ENCODE measurements around the gene ATP6V0A1. TPM values are rescaled to one million over a fixed set of nuclear protein-coding genes. Genes with fewer than 3 reads are reported as not detected.
"Not testable (repeated sequence)": the region's sequence is repeated elsewhere in the genome, so short reads cannot be mapped to it uniquely, and the experiment has no call there.

Gene ATP6V0A1
- total RNA-seq, 1 donor from 2014 or later = 90.5 TPM

GRCh38 chr17:42475835-42476234 lies 17.2 kb downstream of the ATP6V0A1 start:
- Mint-ChIP-seq H3K36me3 (ENCODE audit: insufficient read depth) (peaks cover 45% of the 10 kb centered on the region), H3K27me3 (no peaks in the 10 kb centered on the region), H3K27ac (no peak overlapping the region), H3K4me3 (ENCODE audit: low read depth) (no peak overlapping the region), H3K4me1 (ENCODE audit: low read depth) (peaks cover 9% of the 10 kb centered on the region), H3K9me3 (ENCODE audit: low read depth) (no peaks in the 10 kb centered on the region)
- DNase-seq (ENCODE audit: low spot score, unreplicated experiment) = no peak
- TF ChIP-seq, protein P1, sequence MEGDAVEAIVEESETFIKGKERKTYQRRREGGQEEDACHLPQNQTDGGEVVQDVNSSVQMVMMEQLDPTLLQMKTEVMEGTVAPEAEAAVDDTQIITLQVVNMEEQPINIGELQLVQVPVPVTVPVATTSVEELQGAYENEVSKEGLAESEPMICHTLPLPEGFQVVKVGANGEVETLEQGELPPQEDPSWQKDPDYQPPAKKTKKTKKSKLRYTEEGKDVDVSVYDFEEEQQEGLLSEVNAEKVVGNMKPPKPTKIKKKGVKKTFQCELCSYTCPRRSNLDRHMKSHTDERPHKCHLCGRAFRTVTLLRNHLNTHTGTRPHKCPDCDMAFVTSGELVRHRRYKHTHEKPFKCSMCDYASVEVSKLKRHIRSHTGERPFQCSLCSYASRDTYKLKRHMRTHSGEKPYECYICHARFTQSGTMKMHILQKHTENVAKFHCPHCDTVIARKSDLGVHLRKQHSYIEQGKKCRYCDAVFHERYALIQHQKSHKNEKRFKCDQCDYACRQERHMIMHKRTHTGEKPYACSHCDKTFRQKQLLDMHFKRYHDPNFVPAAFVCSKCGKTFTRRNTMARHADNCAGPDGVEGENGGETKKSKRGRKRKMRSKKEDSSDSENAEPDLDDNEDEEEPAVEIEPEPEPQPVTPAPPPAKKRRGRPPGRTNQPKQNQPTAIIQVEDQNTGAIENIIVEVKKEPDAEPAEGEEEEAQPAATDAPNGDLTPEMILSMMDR (IDR thresholded peaks at IDR 0.05; ENCODE audit: unreplicated experiment) = no peak

DNA sequence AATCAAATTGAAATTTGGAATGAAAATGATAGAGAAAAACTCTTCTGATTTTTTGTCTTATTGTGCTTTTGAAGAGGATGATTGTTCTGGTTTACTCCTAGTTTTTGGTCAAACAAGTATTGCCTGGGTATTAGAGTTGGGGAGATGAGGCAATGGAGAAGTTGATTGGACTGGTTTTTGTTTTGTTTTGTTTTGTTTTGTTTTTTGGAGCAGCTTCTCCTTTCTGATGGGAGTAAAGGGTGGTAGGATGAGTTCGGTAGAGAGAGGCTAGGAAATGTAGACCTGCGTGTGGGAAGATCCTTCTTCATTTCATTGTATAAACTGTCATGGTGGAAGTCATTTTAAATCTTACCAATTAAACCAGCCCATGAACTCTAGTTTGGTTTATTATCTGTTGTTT lies 17.7 kb downstream of the ATP6V0A1 start:
- Mint-ChIP-seq H3K36me3 (ENCODE audit: insufficient read depth) (peaks cover 45% of the 10 kb centered on the region), H3K4me3 (ENCODE audit: low read depth) (no peak overlapping the region), H3K9me3 (ENCODE audit: low read depth) (no peaks in the 10 kb centered on the region), H3K4me1 (ENCODE audit: low read depth) (peaks cover 9% of the 10 kb centered on the region), H3K27ac (no peak overlapping the region), H3K27me3 (no peaks in the 10 kb centered on the region)
- TF ChIP-seq, protein P1 (IDR thresholded peaks at IDR 0.05; ENCODE audit: unreplicated experiment) = no peak
- no peak for DNase-seq (ENCODE audit: low spot score, unreplicated experiment)

DNA sequence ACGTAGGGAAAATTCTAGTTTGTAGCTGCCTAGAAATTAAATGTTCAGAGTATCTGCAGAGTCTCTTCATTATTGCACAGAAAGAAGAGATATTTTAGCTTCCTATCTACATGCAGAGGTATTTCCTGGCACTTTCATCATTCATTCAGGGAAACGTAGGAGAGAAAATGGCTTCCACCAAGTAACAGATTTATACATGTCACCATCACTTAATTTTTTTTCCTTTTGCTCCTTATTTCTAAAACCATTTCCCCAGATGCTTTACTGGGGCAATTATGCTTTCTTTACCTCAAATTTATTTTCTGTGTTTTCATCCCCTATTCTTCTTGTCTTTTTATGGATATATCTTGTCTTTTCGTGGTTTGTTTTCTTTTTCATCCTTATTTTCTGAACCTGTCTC lies 18.5 kb downstream of the ATP6V0A1 start:
- H3K9me3 Mint-ChIP-seq (ENCODE audit: low read depth) = no peaks in the 10 kb centered on the region
- no peaks in the 10 kb centered on the region for H3K27me3 Mint-ChIP-seq
- TF ChIP-seq, protein P1 (IDR thresholded peaks at IDR 0.05; ENCODE audit: unreplicated experiment) = no peak
- H3K27ac Mint-ChIP-seq = no peak overlapping the region
- no peak for DNase-seq (ENCODE audit: low spot score, unreplicated experiment)
- peaks cover 9% of the 10 kb centered on the region for H3K4me1 Mint-ChIP-seq (ENCODE audit: low read depth)
- peaks cover 46% of the 10 kb centered on the region for H3K36me3 Mint-ChIP-seq (ENCODE audit: insufficient read depth)
- no peak overlapping the region for H3K4me3 Mint-ChIP-seq (ENCODE audit: low read depth)

- not testable (repeated sequence) for DNase-seq (ENCODE audit: low spot score, unreplicated experiment); H3K9me3 Mint-ChIP-seq (ENCODE audit: low read depth); H3K4me3 Mint-ChIP-seq (ENCODE audit: low read depth); H3K27ac Mint-ChIP-seq; H3K27me3 Mint-ChIP-seq; H3K4me1 Mint-ChIP-seq (ENCODE audit: low read depth)
- peaks cover 46% of the 10 kb centered on the region for H3K36me3 Mint-ChIP-seq (ENCODE audit: insufficient read depth)
Observed at GRCh38 chr17:42477824-42478223, 19.1 kb downstream of the ATP6V0A1 start.

GRCh38 chr17:42484304-42484703 lies 25.6 kb downstream of the ATP6V0A1 start:
- DNase-seq (ENCODE audit: low spot score, unreplicated experiment) = no peak
- TF ChIP-seq, protein P1 (IDR thresholded peaks at IDR 0.05; ENCODE audit: unreplicated experiment) = no peak
- Mint-ChIP-seq H3K4me1 (ENCODE audit: low read depth) (no peaks in the 10 kb centered on the region), H3K9me3 (ENCODE audit: low read depth) (no peaks in the 10 kb centered on the region), H3K36me3 (ENCODE audit: insufficient read depth) (peaks cover 23% of the 10 kb centered on the region), H3K4me3 (ENCODE audit: low read depth) (no peak overlapping the region), H3K27ac (no peak overlapping the region), H3K27me3 (no peaks in the 10 kb centered on the region)

DNA sequence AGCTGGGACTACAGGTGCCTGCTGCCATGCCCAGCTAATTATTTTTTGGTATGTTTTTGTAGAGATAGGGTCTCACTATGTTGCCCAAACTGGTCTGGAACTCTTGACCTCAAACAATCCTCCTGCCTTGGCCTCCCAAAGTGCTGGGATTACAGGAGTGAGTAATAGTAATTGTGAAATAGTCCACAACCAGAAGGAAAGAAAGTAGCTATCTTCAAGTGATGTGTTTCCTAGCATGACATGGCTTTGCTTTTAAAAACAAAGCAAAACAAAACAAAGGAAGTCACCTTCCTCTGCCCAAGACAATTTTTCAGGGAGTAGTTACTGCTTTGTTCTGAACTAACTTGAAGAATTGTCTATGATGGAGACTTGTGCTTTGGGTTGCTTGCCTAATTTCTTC lies 27.0 kb downstream of the ATP6V0A1 start:
- no peak for DNase-seq (ENCODE audit: low spot score, unreplicated experiment)
- Mint-ChIP-seq H3K36me3 (ENCODE audit: insufficient read depth) (peaks cover 22% of the 10 kb centered on the region), H3K4me1 (ENCODE audit: low read depth) (no peaks in the 10 kb centered on the region), H3K9me3 (ENCODE audit: low read depth) (no peaks in the 10 kb centered on the region), H3K27ac (no peak overlapping the region), H3K4me3 (ENCODE audit: low read depth) (no peak overlapping the region), H3K27me3 (no peaks in the 10 kb centered on the region)
- TF ChIP-seq, protein P1 (IDR thresholded peaks at IDR 0.05; ENCODE audit: unreplicated experiment) = no peak
